HG03175 (cell line): ENCODE results near the gene GALNTL6.
"Not testable (repeated sequence)": the region's sequence is repeated elsewhere in the genome, so short reads cannot be mapped to it uniquely, and the experiment has no call there.

Experiments
- ATAC-seq: cut with Tn5 transposase; IDR thresholded peaks from one replicate; pipeline ENCODE4 v1.9.1; 2021; ENCODE audit warnings: mild to moderate bottlenecking, moderate library complexity; ENCODE audit not compliant: unreplicated experiment

GALNTL6 gene

GRCh38 chr4:172708184-172708583 is 895.0 kb downstream of the GALNTL6 start:
- ATAC-seq, result no peak

- no peak for ATAC-seq
These were observed 896.2 kb downstream of the GALNTL6 start for GRCh38 chr4:172709376-172709775.

- ATAC-seq, result no peak
These were observed 903.1 kb downstream of the GALNTL6 start for GRCh38 chr4:172716291-172716690.

- no peak for ATAC-seq
These were observed 908.5 kb downstream of the GALNTL6 start for GRCh38 chr4:172721659-172722058.

- ATAC-seq, result no peak
These were observed 912.4 kb downstream of the GALNTL6 start for GRCh38 chr4:172725581-172725980.

GRCh38 chr4:172726001-172726423 is 912.8 kb downstream of the GALNTL6 start:
- ATAC-seq, result no peak

- ATAC-seq, result no peak
These were observed 914.4 kb downstream of the GALNTL6 start for GRCh38 chr4:172727631-172728030.

GRCh38 chr4:172733645-172734044 is 920.4 kb downstream of the GALNTL6 start:
- not testable (repeated sequence) for ATAC-seq

- ATAC-seq, result no peak
These were observed 921.4 kb downstream of the GALNTL6 start for GRCh38 chr4:172734555-172734954.

- no peak for ATAC-seq
These were observed 922.8 kb downstream of the GALNTL6 start for GRCh38 chr4:172736046-172736445.

- peak; percentile 78 for ATAC-seq
These were observed 927.2 kb downstream of the GALNTL6 start for GRCh38 chr4:172740434-172740833.

GRCh38 chr4:172750910-172751309 is 937.7 kb downstream of the GALNTL6 start:
- ATAC-seq, result peak; percentile 95

GRCh38 chr4:172751550-172751949 is 938.3 kb downstream of the GALNTL6 start:
- ATAC-seq, result peak; percentile 5

- peak; percentile 49 for ATAC-seq
These were observed 945.6 kb downstream of the GALNTL6 start for GRCh38 chr4:172758586-172759340.

GRCh38 chr4:172760512-172760911 is 947.3 kb downstream of the GALNTL6 start:
- no peak for ATAC-seq

GRCh38 chr4:172762895-172763294 is 949.7 kb downstream of the GALNTL6 start:
- no peak for ATAC-seq

GRCh38 chr4:172770787-172771186 is 957.6 kb downstream of the GALNTL6 start:
- no peak for ATAC-seq

- ATAC-seq, result no peak
These were observed 959.6 kb downstream of the GALNTL6 start for GRCh38 chr4:172772781-172773180.

- ATAC-seq, result no peak
These were observed 963.1 kb downstream of the GALNTL6 start for GRCh38 chr4:172776203-172776861.

GRCh38 chr4:172777729-172778431 is 964.7 kb downstream of the GALNTL6 start:
- no peak for ATAC-seq

GRCh38 chr4:172778583-172778982 is 965.4 kb downstream of the GALNTL6 start:
- no peak for ATAC-seq
